GM18861 (cell line): ENCODE data around the gene PRR20G.
"Not testable (repeated sequence)": the region's sequence is repeated elsewhere in the genome, so short reads cannot be mapped to it uniquely, and the experiment has no call there.

Source experiments
- ATAC-seq: cut with Tn5 transposase; IDR thresholded peaks from one replicate; pipeline ENCODE4 v1.9.1; 2021; ENCODE audit not compliant: unreplicated experiment

PRR20G gene

DNA sequence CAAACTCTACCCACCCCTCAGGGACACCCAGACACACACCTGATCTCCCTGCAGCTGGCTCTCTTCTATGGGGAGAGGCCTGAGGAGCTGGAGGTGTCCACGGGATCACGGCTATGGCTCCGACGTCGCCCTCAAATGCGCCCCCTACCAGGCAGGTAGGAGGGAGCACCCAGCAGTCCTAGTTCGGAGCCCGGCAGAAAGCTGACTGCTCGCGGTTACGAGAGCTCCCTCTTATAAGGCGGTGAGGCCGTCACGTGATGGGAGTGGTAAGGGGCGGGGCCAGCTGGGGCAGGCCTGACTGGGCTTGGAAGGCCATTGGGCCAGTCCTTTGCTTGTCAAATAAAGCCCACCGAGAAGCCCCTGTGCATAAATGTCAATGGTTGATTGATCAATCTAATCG, at the start of gene PRR20G:
TSS of gene PRR20G (minus strand) at position 207 of the 400 bp plus-strand sequence. CDS start 681 bp downstream, outside the sequence.
- ATAC-seq: no peak

- ATAC-seq: no peak
Observed at GRCh38 chr3:127337001-127337400, 49.2 kb upstream of the PRR20G start.

DNA sequence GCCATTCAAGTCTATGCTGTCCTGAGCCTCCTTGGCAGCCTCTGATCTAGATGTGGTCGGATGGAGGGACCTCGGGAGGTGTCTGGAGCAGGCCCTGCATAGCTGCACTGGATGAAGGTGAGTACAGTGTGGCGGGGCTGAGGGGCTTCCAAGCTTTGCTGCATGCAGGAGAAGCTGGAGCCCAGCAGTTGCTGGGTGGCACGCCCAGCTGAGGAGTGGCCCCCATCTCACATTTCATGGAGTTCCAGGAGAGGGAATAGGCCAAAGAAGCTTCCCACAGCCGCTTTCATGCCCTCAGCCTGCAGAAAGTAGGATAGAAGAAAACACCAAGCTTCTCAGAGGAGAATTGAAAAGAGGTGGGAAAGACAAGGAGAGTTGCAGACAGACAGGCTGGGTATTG, 48.3 kb upstream of the PRR20G start:
- no peak for ATAC-seq

- no peak for ATAC-seq
Observed at GRCh38 chr3:127330385-127330784, 42.5 kb upstream of the PRR20G start.

DNA sequence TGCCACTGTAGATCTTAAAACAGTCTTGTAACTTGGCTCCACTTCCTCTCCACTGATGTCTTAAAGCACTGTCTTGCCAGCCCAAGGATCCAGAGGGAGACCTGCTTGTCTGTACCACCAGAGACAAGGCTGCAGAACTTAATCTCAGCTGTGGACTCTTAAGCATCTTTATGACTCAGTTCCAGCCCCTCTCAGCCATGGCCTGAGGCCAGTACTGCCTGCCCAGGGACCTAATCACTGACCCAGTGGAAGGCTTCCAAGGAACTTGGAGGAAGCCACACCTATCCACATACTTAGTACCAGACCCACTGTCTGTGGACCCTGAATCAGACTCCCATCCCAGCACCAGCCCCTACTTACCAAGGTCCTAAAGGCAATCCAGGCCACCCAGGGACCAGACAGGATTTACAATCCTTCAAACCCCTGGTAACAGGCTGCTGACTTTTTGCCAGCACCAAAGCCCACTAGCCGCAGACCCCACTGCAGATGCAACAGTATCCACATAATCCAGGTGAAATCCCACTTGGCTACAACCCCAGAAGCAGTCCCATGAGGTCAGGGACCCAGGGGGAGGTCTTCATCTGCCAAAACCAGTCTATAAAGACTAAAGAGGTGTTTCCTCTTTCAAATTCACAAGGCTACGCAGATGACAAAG, 41.9 kb upstream of the PRR20G start:
- no peak for ATAC-seq

DNA sequence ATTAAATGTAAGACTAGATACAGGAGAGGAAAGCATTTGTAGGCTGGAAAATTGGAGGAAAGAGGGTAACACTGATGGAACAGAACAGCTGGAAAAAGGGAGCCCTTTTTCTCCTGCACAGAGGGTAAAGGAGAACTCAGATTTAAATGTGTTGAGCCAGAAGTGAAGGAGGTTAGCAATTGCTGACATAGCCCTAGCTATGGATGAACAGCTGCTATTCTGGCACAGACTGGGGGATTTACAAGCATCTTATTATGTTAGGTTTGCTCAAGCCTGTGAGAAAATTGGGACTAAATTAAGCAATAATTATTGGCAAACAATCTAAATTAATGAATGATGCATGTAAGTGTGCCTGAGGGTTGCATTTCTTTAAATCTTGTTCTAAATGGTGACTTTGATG, 40.6 kb upstream of the PRR20G start:
- no peak for ATAC-seq

GRCh38 chr3:127326341-127326740, 38.5 kb upstream of the PRR20G start:
- no peak for ATAC-seq

DNA sequence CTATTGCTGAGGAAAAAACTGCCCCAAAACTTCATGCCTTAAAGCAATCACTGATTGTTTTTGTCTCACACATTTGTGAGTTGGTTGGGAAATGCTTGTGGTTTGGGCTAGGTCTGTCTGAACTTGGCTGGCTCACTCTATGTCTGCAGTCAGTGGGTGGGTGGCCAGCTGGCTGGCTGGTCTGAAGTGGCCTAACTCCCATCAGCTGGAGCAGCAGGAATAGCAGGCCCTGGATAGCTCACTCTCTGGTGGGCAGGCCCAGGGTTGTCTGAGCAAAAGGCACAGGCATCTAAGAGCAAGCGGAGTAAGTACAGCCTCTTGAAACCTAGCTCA, 37.7 kb upstream of the PRR20G start:
- no peak for ATAC-seq

DNA sequence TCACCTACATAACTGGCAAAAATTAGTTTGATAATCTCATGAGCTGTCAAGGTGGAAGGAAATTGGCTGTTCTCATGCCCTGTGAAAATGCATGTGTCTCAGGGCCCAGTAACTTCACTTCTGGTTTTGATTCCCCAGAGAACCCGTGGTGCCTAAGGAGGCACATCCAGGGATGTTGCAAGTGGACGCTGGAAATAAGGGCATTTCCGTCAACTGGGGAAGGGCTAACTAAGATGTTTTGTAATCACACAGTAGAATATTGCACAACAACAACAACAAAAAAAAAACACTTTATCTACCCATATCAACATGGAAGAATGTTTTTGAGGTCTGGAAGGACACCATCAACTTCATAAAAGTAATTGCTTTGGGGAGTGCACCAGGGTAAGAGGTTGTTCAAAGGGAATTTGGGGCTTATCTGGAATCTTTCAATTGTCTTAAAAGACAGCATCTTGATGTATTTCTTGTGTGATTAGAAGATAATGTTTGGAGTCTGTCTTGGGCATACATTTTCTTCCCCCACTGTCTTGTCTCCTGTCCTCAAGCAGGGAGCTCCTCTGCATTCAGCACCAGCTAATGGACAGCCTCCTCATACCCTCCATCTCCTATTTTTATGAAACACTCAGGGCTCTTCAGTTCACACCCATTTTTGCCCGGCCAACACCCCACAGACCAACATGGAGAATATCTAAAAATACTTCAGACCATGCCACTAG, 37.2 kb upstream of the PRR20G start:
- ATAC-seq: no peak

DNA sequence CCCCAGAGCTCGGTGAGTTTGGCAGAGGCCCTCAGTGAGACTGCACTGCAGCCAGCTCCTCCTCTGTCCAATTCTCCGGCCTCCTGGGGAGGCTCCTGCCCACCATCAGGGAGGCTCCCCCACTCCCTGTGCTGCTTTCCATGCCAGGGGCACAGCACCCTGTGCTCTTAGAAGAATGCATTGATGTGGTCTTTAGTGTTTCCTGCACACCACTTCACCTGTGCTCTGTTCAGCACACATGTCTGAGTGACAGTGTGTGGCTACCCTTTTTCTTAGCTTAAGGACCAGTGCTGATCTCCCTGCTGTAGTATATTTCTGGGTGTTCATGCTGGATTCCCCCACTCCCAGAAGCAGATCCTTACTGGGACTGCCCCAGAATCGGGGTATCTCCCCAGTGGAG, 36.2 kb upstream of the PRR20G start:
- no peak for ATAC-seq

DNA sequence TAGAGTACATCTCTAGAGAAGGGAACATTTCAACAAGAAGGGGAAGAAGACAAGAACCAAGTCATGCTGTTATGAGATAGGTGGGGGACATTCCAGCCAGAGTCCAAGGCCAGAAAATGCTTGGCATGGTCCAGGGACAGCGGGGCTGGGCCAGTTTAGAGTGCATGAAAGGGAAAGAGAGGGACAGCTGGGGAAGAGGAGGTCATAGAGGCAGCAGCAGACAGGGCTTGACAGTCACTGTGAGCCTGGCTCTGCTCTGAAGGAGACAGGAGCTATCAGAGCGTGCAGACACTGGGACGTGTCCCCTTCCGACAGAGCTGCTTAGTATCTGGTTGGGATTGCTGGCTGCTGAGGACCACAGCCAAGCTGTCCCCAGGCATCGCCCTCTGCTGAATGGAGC, 35.7 kb upstream of the PRR20G start:
- ATAC-seq: no peak

DNA sequence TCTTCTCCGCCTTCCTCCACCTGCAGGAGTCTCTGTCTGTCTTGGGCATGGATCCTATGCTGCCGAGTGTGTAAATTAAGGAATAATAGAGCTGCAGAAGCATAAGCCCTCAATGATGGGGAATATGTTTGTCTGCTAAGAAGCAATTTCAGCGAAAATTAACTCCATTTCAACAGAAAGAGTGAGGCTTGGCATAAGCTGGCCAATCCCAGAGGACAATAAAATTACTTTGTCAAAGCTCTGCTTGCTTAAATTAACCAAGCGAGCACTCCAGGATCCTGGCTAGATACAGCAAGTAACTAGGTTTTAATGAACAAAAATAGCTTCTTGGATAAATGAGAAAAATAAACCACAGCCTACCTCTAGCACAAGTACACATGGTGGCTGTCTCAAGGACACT, 33.5 kb upstream of the PRR20G start:
- ATAC-seq: no peak

DNA sequence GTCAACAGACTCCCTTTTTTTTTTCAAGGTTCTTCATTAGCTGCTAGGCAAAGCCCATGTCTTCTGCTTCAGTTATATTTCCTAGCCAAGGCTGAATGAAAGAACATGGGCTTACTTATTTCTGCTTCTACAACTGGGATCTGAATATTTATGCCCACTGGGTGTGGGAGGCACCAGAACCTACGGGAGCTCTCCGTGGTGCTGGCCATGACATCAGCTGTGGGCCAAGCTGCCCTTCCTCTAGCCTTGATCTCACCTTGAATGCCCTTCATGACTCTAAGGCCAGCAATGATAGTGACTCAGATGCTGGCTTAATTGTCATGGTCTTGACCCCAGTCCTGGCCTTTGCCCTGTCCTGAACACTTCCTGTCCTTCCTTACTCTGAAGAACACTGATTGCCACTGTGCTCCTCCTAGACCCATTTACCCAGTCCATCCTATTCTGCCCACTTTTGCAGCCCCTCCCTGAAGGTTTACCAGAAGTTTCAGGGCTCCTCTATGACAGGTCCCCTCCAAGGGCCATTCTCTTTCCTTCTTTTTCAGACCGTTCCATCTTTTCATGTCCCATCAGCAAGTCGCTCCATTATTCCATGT, 32.8 kb upstream of the PRR20G start:
- ATAC-seq: no peak

DNA sequence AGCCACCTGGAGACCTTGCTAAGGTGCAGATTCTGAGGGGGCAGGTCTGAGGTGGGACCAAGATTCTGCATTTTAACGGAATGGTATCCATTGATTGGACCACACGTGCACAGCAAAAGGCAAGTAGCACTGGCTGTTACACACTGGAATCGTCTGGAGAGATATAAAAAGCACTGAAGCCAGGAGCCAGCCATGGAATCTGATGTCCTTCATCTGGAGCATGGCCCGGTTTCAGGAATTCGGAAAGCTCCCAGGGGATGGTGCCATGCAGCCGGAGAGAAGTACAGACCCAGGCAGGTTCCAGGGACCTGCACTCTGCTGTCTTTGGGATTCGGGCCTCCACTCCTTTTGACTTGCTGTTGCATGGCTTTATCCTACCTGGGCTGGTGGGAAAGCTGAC, 28.8 kb upstream of the PRR20G start:
- ATAC-seq: no peak

DNA sequence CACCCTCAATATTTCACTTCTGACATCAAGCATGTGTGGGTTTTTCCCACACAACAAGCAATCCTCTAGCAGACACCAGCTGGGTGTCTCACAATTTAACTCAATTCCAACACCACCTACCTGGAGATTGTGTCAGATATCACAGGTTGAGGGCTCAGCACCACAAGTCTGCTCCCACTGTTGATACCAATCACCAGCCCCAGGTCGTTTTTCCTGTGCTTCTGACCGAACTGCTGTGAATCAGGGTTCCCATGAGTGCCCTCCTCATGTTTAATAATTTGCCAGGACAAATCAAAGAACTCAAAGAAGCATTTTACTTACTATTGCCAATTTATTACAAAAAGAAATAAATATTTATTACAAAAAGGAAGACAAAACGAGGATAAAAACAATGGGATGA, 25.0 kb upstream of the PRR20G start:
- no peak for ATAC-seq

GRCh38 chr3:127308821-127309220, 21.0 kb upstream of the PRR20G start:
- not testable (repeated sequence) for ATAC-seq

- ATAC-seq: no peak
Observed at GRCh38 chr3:127307916-127308315, 20.1 kb upstream of the PRR20G start.

DNA sequence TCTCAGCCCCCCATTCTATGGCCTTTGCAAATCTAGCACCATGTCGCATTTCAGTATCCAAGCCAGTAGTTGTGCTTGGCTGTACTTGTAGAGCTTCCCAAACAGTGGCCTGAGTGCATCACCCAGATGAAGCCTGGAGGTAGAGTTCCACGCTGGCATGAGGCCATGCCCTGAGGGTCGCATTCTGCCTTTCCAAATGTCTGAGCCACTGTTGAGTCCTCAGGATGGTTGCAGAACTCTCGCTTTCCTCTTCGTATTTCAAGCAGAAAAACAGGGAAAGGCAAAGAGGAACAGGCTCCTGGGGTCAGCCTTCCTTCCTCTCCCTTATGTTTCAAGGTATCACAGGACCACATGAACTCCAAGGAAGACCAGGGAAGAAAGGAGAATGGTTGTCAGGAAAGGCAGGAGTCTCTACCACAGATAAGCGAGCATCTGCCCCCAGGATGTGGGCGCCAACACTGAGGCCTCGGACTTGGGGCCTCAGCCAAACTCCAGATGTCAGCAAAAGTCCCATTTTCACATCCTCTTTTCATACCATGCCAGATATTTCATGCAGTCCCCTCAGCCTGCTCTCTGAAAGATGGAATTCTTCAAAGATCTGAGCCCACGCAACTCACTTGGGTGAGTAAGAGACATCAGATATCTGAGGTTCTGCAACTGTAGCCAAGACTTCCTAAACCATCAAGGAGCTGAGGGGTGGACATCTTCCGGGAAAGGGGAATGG, 19.4 kb upstream of the PRR20G start:
- no peak for ATAC-seq

DNA sequence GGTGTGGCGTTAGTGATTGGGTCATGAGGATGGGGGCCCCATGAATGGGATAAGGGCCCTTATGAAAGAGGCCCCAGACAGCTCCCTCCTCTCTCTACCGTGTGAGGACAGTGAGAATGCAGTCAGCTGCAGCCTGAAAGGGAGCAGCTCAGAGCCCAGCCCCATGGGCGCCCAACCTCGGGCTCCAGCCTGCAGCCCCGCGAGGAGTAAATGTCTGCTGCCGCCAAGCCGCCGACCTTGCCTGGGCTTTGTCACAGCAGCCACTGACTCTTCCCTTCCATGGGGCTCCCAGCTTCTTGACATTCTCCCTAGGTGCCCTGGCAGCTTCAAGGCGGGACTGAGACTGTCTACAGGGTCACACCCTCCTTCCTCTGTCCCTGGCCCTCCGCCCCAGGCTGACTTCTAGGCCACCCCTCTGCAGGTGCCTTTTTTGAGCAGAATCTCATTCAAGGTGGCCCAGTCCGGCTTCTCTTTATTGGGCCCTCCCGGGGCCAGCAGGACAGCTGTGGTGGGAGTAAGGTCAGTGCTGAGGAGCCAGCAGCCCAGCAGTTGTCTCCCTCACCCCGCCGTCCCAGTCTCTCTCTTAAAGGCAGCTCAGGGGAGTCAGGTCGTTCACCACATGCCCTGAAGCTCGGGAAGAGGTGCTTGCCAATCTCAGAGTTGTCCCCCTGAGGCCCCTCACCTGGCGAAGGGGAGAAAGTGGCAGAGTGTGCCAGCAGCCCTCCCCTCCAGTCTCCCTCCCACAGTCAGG, 18.7 kb upstream of the PRR20G start:
- ATAC-seq: no peak

GRCh38 chr3:127305499-127306060, 17.7 kb upstream of the PRR20G start:
- no peak for ATAC-seq
